K562 (cell line): ENCODE measurements around the gene IDH3G. TPM values are rescaled to one million over a fixed set of nuclear protein-coding genes. Genes with fewer than 3 reads are reported as not detected.

ENCODE experiments used
- BHLHE40 ChIP-seq: IDR thresholded peaks from 2 replicates; pipeline ENCODE4 v1.6.1; 2011; ENCODE audit warnings: low read length, improper control_type of control experiment
- BRD9 ChIP-seq: fragments of 450-650 bp; IDR thresholded peaks from 2 replicates; pipeline ENCODE4 v1.6.1; 2018; ENCODE audit warnings: low read depth; ENCODE audit not compliant: partially characterized antibody
- KDM4B ChIP-seq, 2 experiments: fragments of 450-650 bp in 1 of 2; sonication (generic) in 1 of 2; IDR thresholded peaks; 2 replicates each; pipeline ENCODE4 v1.6.1; 2016 to 2017; ENCODE audit warnings: borderline replicate concordance in 2 of 2, antibody characterized with exemption in 1 of 2, low read depth in 1 of 2, mild to moderate bottlenecking in 1 of 2
- SMARCE1 ChIP-seq: fragments of 450-650 bp; IDR thresholded peaks from 2 replicates; pipeline ENCODE4 v1.7.1; 2016; ENCODE audit warnings: mild to moderate bottlenecking
- SNRNP70 ChIP-seq: fragments of 200-400 bp; formaldehyde crosslinking; optimal IDR thresholded peaks from 2 replicates; pipeline ENCODE3; 2017; ENCODE audit warnings: low read depth, low read length
- polyA plus RNA-seq, 8 experiments: library from polyadenylated mRNA; depleted of rRNA in 4 of 8; stranded (reverse) in 5 of 8; unstranded in 3 of 8; fragments of >200 nt; fragmentation: Nextera tagmentation in 2 of 8; fragmentation: Illumina TruSeq in 1 of 8; extraction: Ambion mirVana in 2 of 8; extraction: Trizol in 1 of 8; gene quantifications; 2 replicates each; pipeline versions ENCODE4 v1.2.1 to v1.2.3, GENCODE V29; 2011 to 2014; ENCODE audit warnings: inconsistent platforms in 1 of 8, missing spikeins in 1 of 8
- total RNA-seq, 7 experiments: library from RNA; depleted of rRNA in 6 of 7; stranded (reverse); fragments of >200 nt in 6 of 7; fragmentation: Illumina TruSeq in 2 of 7; extraction: Trizol in 2 of 7; gene quantifications; 2 replicates each; pipeline versions ENCODE4 v1.2.1 to v1.2.3, GENCODE V29; 2011 to 2021; ENCODE audit warnings: low replicate concordance in 1 of 7
- TF ChIP-seq, protein P1 (sequence below), 2 experiments: fragments of 450-650 bp; conservative IDR thresholded peaks; 2 replicates each; pipeline ENCODE4 v1.6.1; 2017; ENCODE audit warnings: mild to moderate bottlenecking in 2 of 2, moderate library complexity in 2 of 2
- TF ChIP-seq, protein P2 (sequence below): sonication (generic); formaldehyde crosslinking; IDR thresholded peaks from 2 replicates; pipeline ENCODE4 v1.8.0; 2022; ENCODE audit warnings: mild to moderate bottlenecking, missing genetic modification reagents
- TF ChIP-seq, protein P3 (sequence below), 2 experiments: fragments of 450-650 bp in 1 of 2; IDR thresholded peaks; 2 replicates each; pipeline ENCODE4 v1.6.1; 2011 to 2017; ENCODE audit warnings: low read depth in 2 of 2, antibody characterized with exemption in 1 of 2, borderline replicate concordance in 1 of 2, low read length in 1 of 2, mild to moderate bottlenecking in 1 of 2, mixed read lengths in 1 of 2; ENCODE audit not compliant: control insufficient read depth in 1 of 2
- TF ChIP-seq, protein P4 (sequence below): fragments of 250-450 bp; sonication (Bioruptor Pico); IDR thresholded peaks from 2 replicates; pipeline ENCODE4 v1.9.0; 2021; ENCODE audit warnings: mild to moderate bottlenecking, inconsistent platforms
- TF ChIP-seq, protein P5 (sequence below): fragments of 200-800 bp; sonication (Bioruptor generic); IDR thresholded peaks from 2 replicates; pipeline ENCODE4 v1.6.1; 2016; ENCODE audit warnings: missing genetic modification characterization, missing compliant biosample characterization

IDH3G gene
- total and polyA plus RNA-seq, 9 of the 15 experiments (the other 6 are each of a cell fraction or from before 2014, with no cell fraction given), result 24.3 to 72.5 (median 37.9) TPM

DNA sequence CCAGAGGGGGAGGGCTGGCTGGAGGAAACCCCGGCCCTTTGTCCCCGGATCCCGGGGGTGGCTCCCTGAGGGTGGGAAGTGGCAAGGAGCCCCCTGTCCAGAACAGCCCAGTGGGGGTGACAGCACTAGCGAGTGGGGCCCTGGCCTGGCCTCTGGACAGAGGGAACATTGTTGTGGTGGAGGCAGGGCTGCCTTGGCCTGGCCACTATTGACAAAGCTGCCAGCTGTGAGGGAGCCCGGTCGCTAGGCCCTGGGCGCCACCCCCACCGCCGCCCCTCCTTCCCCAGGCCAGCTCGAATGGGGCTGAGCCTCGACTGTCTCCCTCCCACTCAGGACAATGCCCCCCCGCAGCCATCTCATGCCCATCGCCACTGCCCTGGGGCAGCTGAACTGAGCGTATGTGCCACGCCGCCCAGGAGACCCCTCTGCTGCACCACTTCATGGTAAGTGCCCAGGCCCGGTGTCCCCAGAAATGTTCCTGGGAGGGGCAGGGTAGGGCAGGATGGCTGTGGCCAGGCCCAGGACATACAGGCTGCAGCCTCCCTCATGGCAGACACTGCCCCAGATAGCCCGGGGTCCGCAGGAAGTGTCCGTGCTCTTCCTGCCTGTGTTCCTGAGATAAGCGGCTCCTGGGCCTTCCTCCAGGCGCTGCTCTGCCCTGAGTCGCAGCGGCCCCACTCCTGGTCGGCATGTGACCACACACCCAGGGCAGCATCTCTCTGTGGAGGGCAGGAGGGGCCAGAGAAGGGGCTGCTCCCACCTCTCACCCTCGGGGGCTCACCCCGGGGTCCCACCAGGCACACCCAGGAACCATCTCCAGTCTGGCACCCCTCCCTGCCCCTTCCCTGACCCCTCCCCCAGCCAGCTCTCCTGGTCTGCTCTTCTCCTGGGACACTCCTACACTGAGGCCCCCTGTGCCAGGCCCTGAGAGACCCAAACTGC lies 28.8 kb downstream of the IDH3G start (continued):
- TF ChIP-seq, protein P1, sequence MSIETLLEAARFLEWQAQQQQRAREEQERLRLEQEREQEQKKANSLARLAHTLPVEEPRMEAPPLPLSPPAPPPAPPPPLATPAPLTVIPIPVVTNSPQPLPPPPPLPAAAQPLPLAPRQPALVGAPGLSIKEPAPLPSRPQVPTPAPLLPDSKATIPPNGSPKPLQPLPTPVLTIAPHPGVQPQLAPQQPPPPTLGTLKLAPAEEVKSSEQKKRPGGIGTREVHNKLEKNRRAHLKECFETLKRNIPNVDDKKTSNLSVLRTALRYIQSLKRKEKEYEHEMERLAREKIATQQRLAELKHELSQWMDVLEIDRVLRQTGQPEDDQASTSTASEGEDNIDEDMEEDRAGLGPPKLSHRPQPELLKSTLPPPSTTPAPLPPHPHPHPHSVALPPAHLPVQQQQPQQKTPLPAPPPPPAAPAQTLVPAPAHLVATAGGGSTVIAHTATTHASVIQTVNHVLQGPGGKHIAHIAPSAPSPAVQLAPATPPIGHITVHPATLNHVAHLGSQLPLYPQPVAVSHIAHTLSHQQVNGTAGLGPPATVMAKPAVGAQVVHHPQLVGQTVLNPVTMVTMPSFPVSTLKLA (conservative IDR thresholded peaks at IDR 0.05), result peak in 1 of 2 experiments; percentile 72; a peak in 2 of 4 replicates
- no peak; a peak in 1 of 4 replicates for TF ChIP-seq KDM4B (IDR thresholded peaks at IDR 0.05; ENCODE audit: borderline replicate concordance in 2 of 2, low read depth in 1 of 2)
- TF ChIP-seq, protein P2, sequence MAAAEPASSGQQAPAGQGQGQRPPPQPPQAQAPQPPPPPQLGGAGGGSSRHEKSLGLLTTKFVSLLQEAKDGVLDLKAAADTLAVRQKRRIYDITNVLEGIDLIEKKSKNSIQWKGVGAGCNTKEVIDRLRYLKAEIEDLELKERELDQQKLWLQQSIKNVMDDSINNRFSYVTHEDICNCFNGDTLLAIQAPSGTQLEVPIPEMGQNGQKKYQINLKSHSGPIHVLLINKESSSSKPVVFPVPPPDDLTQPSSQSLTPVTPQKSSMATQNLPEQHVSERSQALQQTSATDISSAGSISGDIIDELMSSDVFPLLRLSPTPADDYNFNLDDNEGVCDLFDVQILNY (CRISPR knock-in tag), result no peak
- TF ChIP-seq, protein P3, sequence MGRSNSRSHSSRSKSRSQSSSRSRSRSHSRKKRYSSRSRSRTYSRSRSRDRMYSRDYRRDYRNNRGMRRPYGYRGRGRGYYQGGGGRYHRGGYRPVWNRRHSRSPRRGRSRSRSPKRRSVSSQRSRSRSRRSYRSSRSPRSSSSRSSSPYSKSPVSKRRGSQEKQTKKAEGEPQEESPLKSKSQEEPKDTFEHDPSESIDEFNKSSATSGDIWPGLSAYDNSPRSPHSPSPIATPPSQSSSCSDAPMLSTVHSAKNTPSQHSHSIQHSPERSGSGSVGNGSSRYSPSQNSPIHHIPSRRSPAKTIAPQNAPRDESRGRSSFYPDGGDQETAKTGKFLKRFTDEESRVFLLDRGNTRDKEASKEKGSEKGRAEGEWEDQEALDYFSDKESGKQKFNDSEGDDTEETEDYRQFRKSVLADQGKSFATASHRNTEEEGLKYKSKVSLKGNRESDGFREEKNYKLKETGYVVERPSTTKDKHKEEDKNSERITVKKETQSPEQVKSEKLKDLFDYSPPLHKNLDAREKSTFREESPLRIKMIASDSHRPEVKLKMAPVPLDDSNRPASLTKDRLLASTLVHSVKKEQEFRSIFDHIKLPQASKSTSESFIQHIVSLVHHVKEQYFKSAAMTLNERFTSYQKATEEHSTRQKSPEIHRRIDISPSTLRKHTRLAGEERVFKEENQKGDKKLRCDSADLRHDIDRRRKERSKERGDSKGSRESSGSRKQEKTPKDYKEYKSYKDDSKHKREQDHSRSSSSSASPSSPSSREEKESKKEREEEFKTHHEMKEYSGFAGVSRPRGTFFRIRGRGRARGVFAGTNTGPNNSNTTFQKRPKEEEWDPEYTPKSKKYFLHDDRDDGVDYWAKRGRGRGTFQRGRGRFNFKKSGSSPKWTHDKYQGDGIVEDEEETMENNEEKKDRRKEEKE (IDR thresholded peaks at IDR 0.05; ENCODE audit: borderline replicate concordance in 1 of 2, control insufficient read depth in 1 of 2, low read depth in 2 of 2, low read length in 1 of 2), result 0 out of 4 replicates have a peak, but pooled peaks of 1 of the 2 experiments have one; percentile 18
- TF ChIP-seq, protein P4, sequence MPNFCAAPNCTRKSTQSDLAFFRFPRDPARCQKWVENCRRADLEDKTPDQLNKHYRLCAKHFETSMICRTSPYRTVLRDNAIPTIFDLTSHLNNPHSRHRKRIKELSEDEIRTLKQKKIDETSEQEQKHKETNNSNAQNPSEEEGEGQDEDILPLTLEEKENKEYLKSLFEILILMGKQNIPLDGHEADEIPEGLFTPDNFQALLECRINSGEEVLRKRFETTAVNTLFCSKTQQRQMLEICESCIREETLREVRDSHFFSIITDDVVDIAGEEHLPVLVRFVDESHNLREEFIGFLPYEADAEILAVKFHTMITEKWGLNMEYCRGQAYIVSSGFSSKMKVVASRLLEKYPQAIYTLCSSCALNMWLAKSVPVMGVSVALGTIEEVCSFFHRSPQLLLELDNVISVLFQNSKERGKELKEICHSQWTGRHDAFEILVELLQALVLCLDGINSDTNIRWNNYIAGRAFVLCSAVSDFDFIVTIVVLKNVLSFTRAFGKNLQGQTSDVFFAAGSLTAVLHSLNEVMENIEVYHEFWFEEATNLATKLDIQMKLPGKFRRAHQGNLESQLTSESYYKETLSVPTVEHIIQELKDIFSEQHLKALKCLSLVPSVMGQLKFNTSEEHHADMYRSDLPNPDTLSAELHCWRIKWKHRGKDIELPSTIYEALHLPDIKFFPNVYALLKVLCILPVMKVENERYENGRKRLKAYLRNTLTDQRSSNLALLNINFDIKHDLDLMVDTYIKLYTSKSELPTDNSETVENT (CRISPR knock-in tag), result peak; percentile 11; the same call in 1 of the 2 replicates
- TF ChIP-seq, protein P5, sequence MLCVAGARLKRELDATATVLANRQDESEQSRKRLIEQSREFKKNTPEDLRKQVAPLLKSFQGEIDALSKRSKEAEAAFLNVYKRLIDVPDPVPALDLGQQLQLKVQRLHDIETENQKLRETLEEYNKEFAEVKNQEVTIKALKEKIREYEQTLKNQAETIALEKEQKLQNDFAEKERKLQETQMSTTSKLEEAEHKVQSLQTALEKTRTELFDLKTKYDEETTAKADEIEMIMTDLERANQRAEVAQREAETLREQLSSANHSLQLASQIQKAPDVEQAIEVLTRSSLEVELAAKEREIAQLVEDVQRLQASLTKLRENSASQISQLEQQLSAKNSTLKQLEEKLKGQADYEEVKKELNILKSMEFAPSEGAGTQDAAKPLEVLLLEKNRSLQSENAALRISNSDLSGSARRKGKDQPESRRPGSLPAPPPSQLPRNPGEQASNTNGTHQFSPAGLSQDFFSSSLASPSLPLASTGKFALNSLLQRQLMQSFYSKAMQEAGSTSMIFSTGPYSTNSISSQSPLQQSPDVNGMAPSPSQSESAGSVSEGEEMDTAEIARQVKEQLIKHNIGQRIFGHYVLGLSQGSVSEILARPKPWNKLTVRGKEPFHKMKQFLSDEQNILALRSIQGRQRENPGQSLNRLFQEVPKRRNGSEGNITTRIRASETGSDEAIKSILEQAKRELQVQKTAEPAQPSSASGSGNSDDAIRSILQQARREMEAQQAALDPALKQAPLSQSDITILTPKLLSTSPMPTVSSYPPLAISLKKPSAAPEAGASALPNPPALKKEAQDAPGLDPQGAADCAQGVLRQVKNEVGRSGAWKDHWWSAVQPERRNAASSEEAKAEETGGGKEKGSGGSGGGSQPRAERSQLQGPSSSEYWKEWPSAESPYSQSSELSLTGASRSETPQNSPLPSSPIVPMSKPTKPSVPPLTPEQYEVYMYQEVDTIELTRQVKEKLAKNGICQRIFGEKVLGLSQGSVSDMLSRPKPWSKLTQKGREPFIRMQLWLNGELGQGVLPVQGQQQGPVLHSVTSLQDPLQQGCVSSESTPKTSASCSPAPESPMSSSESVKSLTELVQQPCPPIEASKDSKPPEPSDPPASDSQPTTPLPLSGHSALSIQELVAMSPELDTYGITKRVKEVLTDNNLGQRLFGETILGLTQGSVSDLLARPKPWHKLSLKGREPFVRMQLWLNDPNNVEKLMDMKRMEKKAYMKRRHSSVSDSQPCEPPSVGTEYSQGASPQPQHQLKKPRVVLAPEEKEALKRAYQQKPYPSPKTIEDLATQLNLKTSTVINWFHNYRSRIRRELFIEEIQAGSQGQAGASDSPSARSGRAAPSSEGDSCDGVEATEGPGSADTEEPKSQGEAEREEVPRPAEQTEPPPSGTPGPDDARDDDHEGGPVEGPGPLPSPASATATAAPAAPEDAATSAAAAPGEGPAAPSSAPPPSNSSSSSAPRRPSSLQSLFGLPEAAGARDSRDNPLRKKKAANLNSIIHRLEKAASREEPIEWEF (CRISPR knock-in tag), result peak; percentile 79; the same call in 1 of the 2 replicates
- TF ChIP-seq SNRNP70, result no peak
- TF ChIP-seq SMARCE1, result peak; percentile 75; the same call in 1 of the 2 replicates
- TF ChIP-seq BRD9, result no peak
- TF ChIP-seq BHLHE40, result peak; percentile 90
